ENCODE results near the gene CTNND2. TPM values are rescaled to one million over a fixed set of nuclear protein-coding genes. Genes with fewer than 3 reads are reported as not detected.

Gene CTNND2
- total and polyA plus RNA-seq, 2 donors (not counting 1 experiment from before 2014, with no cell fraction given), result not detected

GRCh38 chr5:11197726-11198125 lies 706.5 kb downstream of the CTNND2 start:
- Histone ChIP-seq H3K79me2 (ENCODE audit: control insufficient read depth, insufficient read depth, low read length) (no peaks in the 10 kb centered on the region), H2AFZ (ENCODE audit: insufficient read depth, low read depth, low read length, poor library complexity, severe bottlenecking) (no peak overlapping the region), H3K9ac (ENCODE audit: low read length) (no peak overlapping the region), H4K20me1 (ENCODE audit: control insufficient read depth, insufficient read depth, low read length, poor library complexity, severe bottlenecking) (no peaks in the 10 kb centered on the region), H3K4me1 (ENCODE audit: control insufficient read depth in 2 of 2, insufficient read depth in 2 of 2, low read length in 2 of 2) (no peaks in the 10 kb centered on the region), H3K27me3 (replicated peaks in 1 of 4; ENCODE audit: control extremely low read depth in 1 of 4, control insufficient read depth in 3 of 4, insufficient read depth in 4 of 4, low read length in 3 of 4) (no peaks in the 10 kb centered on the region), H3K36me3 (replicated peaks in 1 of 2; ENCODE audit: control extremely low read depth in 1 of 2, control insufficient read depth in 1 of 2, extremely low read depth in 1 of 2, insufficient read depth in 2 of 2, low read length in 1 of 2) (no peaks in the 10 kb centered on the region), H3K4me2 (replicated peaks; ENCODE audit: low read depth, low read length, poor library complexity, severe bottlenecking) (no peak overlapping the region), H3K27ac (ENCODE audit: low read length in 2 of 2) (no peak overlapping the region), H3K4me3 (ENCODE audit: control extremely low read depth in 1 of 5, extremely low read depth in 1 of 5, insufficient read depth in 1 of 5, low read depth in 2 of 5, low read length in 4 of 5) (no peak overlapping the region), H3K9me3 (ENCODE audit: control extremely low read depth in 1 of 3, control insufficient read depth in 2 of 3, insufficient read depth in 1 of 3, low read length in 2 of 3) (no peaks in the 10 kb centered on the region)
- DNase-seq, result no peak
- H3K27ac Mint-ChIP-seq, result no peak overlapping the region
- no peak overlapping the region for H3K4me3 Mint-ChIP-seq
- no peak for TF ChIP-seq CTCF (IDR thresholded peaks at IDR 0.05)
- ChIA-PET POLR2A (no interaction called here), CTCF (no interaction called here)
- no peaks in the 10 kb centered on the region for H3K4me1 Mint-ChIP-seq
- no peak for ATAC-seq (ENCODE audit: low read depth)
- no peaks in the 10 kb centered on the region for H3K9me3 Mint-ChIP-seq (ENCODE audit: insufficient read depth)
- intact Hi-C loops (cut with micrococcal nuclease), result no loop called here
- no CpG with 5 or more reads among the region's 4 CpGs for WGBS (ENCODE audit: insufficient coverage)
- peaks cover 7% of the 10 kb centered on the region for H3K27me3 Mint-ChIP-seq

DNA sequence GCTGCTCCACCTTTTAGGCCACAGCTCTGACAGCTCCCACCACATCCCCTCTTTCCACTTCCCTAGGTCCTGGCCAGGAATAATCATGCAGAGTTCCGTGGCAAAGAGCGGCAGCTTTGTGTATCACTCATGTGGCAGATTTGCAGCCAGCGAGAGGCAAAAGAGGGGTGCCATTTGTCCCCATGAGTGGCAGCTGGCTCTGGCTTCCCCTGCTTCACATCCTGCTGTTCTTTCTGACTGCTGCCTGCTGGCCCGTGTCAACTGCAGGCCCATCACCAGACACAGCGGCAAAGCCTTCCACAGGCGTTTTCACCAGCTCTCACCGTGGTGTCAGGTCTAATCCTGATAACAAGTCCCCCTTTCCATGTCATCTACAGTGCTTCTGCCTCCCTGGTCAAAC lies 712.6 kb downstream of the CTNND2 start:
- Histone ChIP-seq H3K4me2 (replicated peaks; ENCODE audit: low read depth, low read length, poor library complexity, severe bottlenecking) (no peak overlapping the region), H3K9ac (ENCODE audit: low read length) (no peak overlapping the region), H3K9me3 (ENCODE audit: control extremely low read depth in 1 of 3, control insufficient read depth in 2 of 3, insufficient read depth in 1 of 3, low read length in 2 of 3) (peaks cover 0 to 2% (median 0%) of the 10 kb centered on the region in 3 donors), H3K4me3 (ENCODE audit: control extremely low read depth in 1 of 5, extremely low read depth in 1 of 5, insufficient read depth in 1 of 5, low read depth in 2 of 5, low read length in 4 of 5) (no peak overlapping the region), H3K4me1 (ENCODE audit: control insufficient read depth in 2 of 2, insufficient read depth in 2 of 2, low read length in 2 of 2) (no peaks in the 10 kb centered on the region), H3K27ac (ENCODE audit: low read length in 2 of 2) (no peak overlapping the region), H3K79me2 (ENCODE audit: control insufficient read depth, insufficient read depth, low read length) (no peaks in the 10 kb centered on the region), H4K20me1 (ENCODE audit: control insufficient read depth, insufficient read depth, low read length, poor library complexity, severe bottlenecking) (no peaks in the 10 kb centered on the region), H3K27me3 (replicated peaks in 1 of 4; ENCODE audit: control extremely low read depth in 1 of 4, control insufficient read depth in 3 of 4, insufficient read depth in 4 of 4, low read length in 3 of 4) (no peaks in the 10 kb centered on the region), H2AFZ (ENCODE audit: insufficient read depth, low read depth, low read length, poor library complexity, severe bottlenecking) (no peak overlapping the region), H3K36me3 (replicated peaks in 1 of 2; ENCODE audit: control extremely low read depth in 1 of 2, control insufficient read depth in 1 of 2, extremely low read depth in 1 of 2, insufficient read depth in 2 of 2, low read length in 1 of 2) (no peaks in the 10 kb centered on the region)
- 90% methylated on average over 7 of the region's 7 CpGs for WGBS (ENCODE audit: insufficient coverage)
- Mint-ChIP-seq H3K4me1 (no peaks in the 10 kb centered on the region), H3K27me3 (peaks cover 11% of the 10 kb centered on the region), H3K27ac (no peak overlapping the region), H3K4me3 (no peak overlapping the region), H3K9me3 (ENCODE audit: insufficient read depth) (peaks cover 2% of the 10 kb centered on the region)
- no peak for TF ChIP-seq CTCF (IDR thresholded peaks at IDR 0.05)
- no peak for TF ChIP-seq EZH2 (IDR thresholded peaks at IDR 0.05; ENCODE audit: borderline replicate concordance, insufficient read depth, low read depth, low read length, poor library complexity, severe bottlenecking)
- ChIA-PET CTCF (no interaction called here), POLR2A (no interaction called here)
- ATAC-seq (ENCODE audit: low read depth), result no peak
- DNase-seq, result no peak
- intact Hi-C loops (cut with micrococcal nuclease), result no loop called here
